Right lobe of liver (tissue), 4 donors: ENCODE data around the gene EIF6.

ENCODE experiments used
- CTCF ChIP-seq, 4 donors: fragments of 200-600 bp in 3 of 4; fragments of 450-650 bp in 1 of 4; IDR thresholded peaks; one replicate each; pipeline versions ENCODE4 v1.5.1 to v1.8.0; 2016 to 2022; ENCODE audit warnings: antibody characterized with exemption in 4 of 4, mild to moderate bottlenecking in 2 of 4
- POLR2A ChIP-seq: fragments of 450-650 bp; IDR thresholded peaks from one replicate; pipeline ENCODE4 v1.6.1; 2017; ENCODE audit warnings: antibody characterized with exemption, mild to moderate bottlenecking
- donor health status: DM: no; HTN: no; CAD: no.
- donor health status: DM: no; HTN: no; CAD: no.
- donor health status: DM: no; HTN: yes; CAD: no.

GRCh38 chr20:35284267-35284991 is at the start of gene EIF6:
- peak; percentile 51 for TF ChIP-seq POLR2A
- TF ChIP-seq CTCF (IDR thresholded peaks at IDR 0.05), result no peak
